Activated CD8-positive, alpha-beta T cell treated with anti-CD3 and anti-CD28 coated beads, Interleukin-2, amount 10 ng/mL, durations not matched to agents 7 days and 5 days (primary cell): ENCODE measurements around the gene APOBEC3F. TPM values are rescaled to one million over a fixed set of nuclear protein-coding genes. Genes with fewer than 3 reads are reported as not detected.
"Not testable (repeated sequence)": the region's sequence is repeated elsewhere in the genome, so short reads cannot be mapped to it uniquely, and the experiment has no call there.

Source experiments
- ATAC-seq: fragments of 150-1000 bp; cut with Tn5 transposase; one replicate; pipeline ENCODE4 v1.10.0; 2021; ENCODE audit warnings: moderate library complexity
- CTCF ChIA-PET: fragments of 350-600 bp; sonication (Branson Sonifier 250); formaldehyde crosslinking; loops from one replicate; lab custom pipeline; 2021; ENCODE audit warnings: antibody characterized with exemption; lab: Charles Lee
- POLR2A ChIA-PET: fragments of 350-600 bp; sonication (Branson Sonifier 250); formaldehyde crosslinking; loops from one replicate; lab custom pipeline; 2021; ENCODE audit warnings: antibody characterized with exemption; lab: Charles Lee
- DNase-seq: peaks from one replicate; pipeline ENCODE4 v3.0.0-alpha.2; 2020
- H3K27ac Mint-ChIP-seq: one replicate; pipeline ENCODE4 v1.8.0; 2021; ENCODE audit warnings: mild to moderate bottlenecking, mixed read lengths
- H3K27me3 Mint-ChIP-seq: one replicate; pipeline ENCODE4 v1.8.0; 2021; ENCODE audit warnings: low read depth, mixed read lengths
- H3K36me3 Mint-ChIP-seq: one replicate; pipeline ENCODE4 v1.8.0; 2021; ENCODE audit warnings: low read depth, mixed read lengths
- H3K4me1 Mint-ChIP-seq: one replicate; pipeline ENCODE4 v1.8.0; 2021; ENCODE audit warnings: low read depth, mixed read lengths
- H3K4me3 Mint-ChIP-seq: one replicate; pipeline ENCODE4 v1.8.0; 2021; ENCODE audit warnings: mild to moderate bottlenecking, mixed read lengths
- H3K9me3 Mint-ChIP-seq: one replicate; pipeline ENCODE4 v1.8.0; 2022; ENCODE audit warnings: mixed read lengths; ENCODE audit not compliant: insufficient read depth
- total RNA-seq, 2 experiments: library from RNA; stranded (reverse); gene quantifications; one replicate each; pipeline ENCODE4 v1.2.3, GENCODE V29; 2021

The APOBEC3F gene
- total RNA-seq, 2 experiments from 2014 or later = 43.1 to 48.8 TPM

GRCh38 chr22:39077026-39077840 lies 36.6 kb downstream of the APOBEC3F start, which contains the start of gene APOBEC3G:
Gene APOBEC3G (plus strand): TSS chr22:39077275. CDS start chr22:39077362, 87 bp downstream.
- peak; percentile 85 for DNase-seq
- ChIA-PET CTCF (interaction anchor here (0.6 to 2.4 kb wide), 5 partner anchors 12 to 241 kb away, joined by 3 to 7 read pairs (median 3); no protein-coding TSS in a partner anchor), POLR2A (interaction anchor here (0.6 to 1.0 kb wide), 4 partner anchors 13 to 48 kb away, joined by 3 to 5 read pairs (median 4); no protein-coding TSS in a partner anchor)
- Mint-ChIP-seq H3K27ac (peak within 1 kb of the TSS; percentile 91), H3K36me3 (peaks cover 44% of the 10 kb centered on the region), H3K4me1 (peaks cover 56% of the 10 kb centered on the region), H3K4me3 (peak within 1 kb of the TSS; percentile 95)
- peak; percentile 96 for ATAC-seq
- H3K9me3 Mint-ChIP-seq, H3K27me3 Mint-ChIP-seq: not testable (repeated sequence)

GRCh38 chr22:39077912-39078311 lies 37.2 kb downstream of the APOBEC3F start:
- ChIA-PET CTCF (interaction anchor here (1.1 to 2.4 kb wide), 4 partner anchors 12 to 241 kb away, joined by 3 to 7 read pairs (median 3); no protein-coding TSS in a partner anchor), POLR2A (interaction anchor here (0.7 to 1.4 kb wide), 5 partner anchors 12 to 47 kb away, joined by 3 to 5 read pairs (median 4); no protein-coding TSS in a partner anchor)
- DNase-seq, ATAC-seq, H3K9me3 Mint-ChIP-seq, H3K27me3 Mint-ChIP-seq: not testable (repeated sequence)
- Mint-ChIP-seq H3K4me3 (peak overlapping the region; percentile 95), H3K4me1 (peaks cover 61% of the 10 kb centered on the region), H3K36me3 (peaks cover 50% of the 10 kb centered on the region), H3K27ac (peak overlapping the region; percentile 91)

DNA sequence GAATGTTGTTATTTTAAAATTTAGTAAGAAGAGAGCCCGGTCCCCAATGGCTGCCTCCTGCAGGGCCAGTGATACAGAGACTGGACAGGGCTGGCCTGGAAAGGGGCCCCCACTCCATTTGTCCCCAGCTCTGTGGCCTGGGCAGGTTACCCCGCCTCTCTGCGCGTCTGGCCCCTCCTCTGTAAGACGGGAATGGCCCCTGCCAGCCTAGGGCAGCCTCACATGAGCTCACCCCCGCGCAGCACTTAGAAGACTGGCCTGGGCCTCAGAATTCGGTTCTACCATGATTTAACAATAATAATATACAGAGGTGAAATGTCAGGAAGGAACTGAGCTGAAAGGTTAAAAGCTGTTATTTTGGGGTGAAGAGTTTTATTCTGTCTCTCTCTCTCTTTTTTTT lies 37.7 kb downstream of the APOBEC3F start:
- Mint-ChIP-seq H3K27ac (peak overlapping the region; percentile 91), H3K4me1 (peaks cover 65% of the 10 kb centered on the region), H3K27me3 (no peaks in the 10 kb centered on the region), H3K36me3 (peaks cover 54% of the 10 kb centered on the region), H3K9me3 (no peaks in the 10 kb centered on the region), H3K4me3 (peak overlapping the region; percentile 95)
- POLR2A ChIA-PET = interaction anchor here (0.7 to 1.4 kb wide), 4 partner anchors 12 to 21 kb away, joined by 3 to 5 read pairs (median 4); no protein-coding TSS in a partner anchor
- CTCF ChIA-PET = interaction anchor here (0.7 to 2.4 kb wide), 5 partner anchors 11 to 240 kb away, joined by 3 to 7 read pairs (median 3); no protein-coding TSS in a partner anchor
- DNase-seq (no peak), ATAC-seq (no peak)

- DNase-seq, H3K27me3 Mint-ChIP-seq, H3K9me3 Mint-ChIP-seq, ATAC-seq: not testable (repeated sequence)
- peaks cover 69% of the 10 kb centered on the region for H3K4me1 Mint-ChIP-seq
- peaks cover 62% of the 10 kb centered on the region for H3K36me3 Mint-ChIP-seq
- peak overlapping the region; percentile 95 for H3K4me3 Mint-ChIP-seq
- ChIA-PET CTCF (interaction anchor here (0.7 to 2.1 kb wide), 2 partner anchors 10 to 72 kb away, joined by 3 to 6 read pairs; no protein-coding TSS in a partner anchor), POLR2A (interaction anchor here (1.0 to 1.4 kb wide), 2 partner anchors 16 to 20 kb away, joined by 3 to 4 read pairs; no protein-coding TSS in a partner anchor)
- peak overlapping the region; percentile 49 for H3K27ac Mint-ChIP-seq
These were observed 38.5 kb downstream of the APOBEC3F start for GRCh38 chr22:39079054-39079637.

DNA sequence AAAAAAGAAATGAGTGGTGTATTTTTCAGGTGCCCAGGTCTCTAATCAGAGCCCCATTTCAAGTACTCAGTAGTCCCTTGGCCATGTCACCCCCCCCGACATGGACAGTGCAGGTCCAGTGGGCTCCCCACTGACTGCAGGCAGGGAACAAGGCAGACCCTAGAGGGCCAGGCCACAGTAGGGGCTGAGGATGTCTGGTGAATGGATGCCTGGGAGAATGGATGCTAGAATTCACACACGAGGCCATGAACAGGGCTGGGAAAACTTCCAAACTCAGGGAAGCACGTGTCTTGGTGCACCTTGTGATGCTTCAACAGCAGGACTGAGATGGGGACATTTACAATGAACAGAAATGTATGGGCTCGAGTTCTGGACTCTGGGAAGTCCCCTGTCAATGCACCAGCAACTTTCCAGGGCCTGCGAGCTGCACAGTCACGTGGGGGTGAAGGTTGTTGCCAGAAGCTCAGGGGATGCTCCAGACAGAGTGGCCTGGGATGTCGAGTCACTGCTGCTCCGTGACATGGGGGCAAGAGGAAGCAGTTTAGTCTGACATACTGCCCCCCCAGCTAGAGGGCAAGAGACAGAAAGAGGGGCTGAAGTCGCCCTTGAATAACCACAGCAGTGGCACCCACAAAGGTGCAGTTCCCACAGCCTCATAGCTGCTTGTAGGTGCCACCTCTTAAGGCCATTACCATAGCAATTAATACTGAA lies 39.5 kb downstream of the APOBEC3F start:
- H3K4me1 Mint-ChIP-seq = peaks cover 69% of the 10 kb centered on the region
- no peak for ATAC-seq
- no peaks in the 10 kb centered on the region for H3K27me3 Mint-ChIP-seq
- ChIA-PET POLR2A (interaction anchor here (1.3 kb wide), 1 partner anchor 10 kb away, joined by 4 read pairs; no protein-coding TSS in a partner anchor), CTCF (interaction anchor here (1.0 to 2.1 kb wide), 3 partner anchors 9 to 210 kb away, joined by 3 to 6 read pairs (median 3); no protein-coding TSS in a partner anchor)
- H3K9me3 Mint-ChIP-seq = no peaks in the 10 kb centered on the region
- peaks cover 66% of the 10 kb centered on the region for H3K36me3 Mint-ChIP-seq
- no peak for DNase-seq
- peak overlapping the region; percentile 55 for H3K4me3 Mint-ChIP-seq
- H3K27ac Mint-ChIP-seq = peak overlapping the region; percentile 84

GRCh38 chr22:39081016-39081415 lies 40.4 kb downstream of the APOBEC3F start:
- H3K36me3 Mint-ChIP-seq = peaks cover 73% of the 10 kb centered on the region
- CTCF ChIA-PET = interaction anchor here (1.0 to 2.1 kb wide), 3 partner anchors 8 to 211 kb away, joined by 3 to 6 read pairs (median 3); no protein-coding TSS in a partner anchor
- H3K27me3 Mint-ChIP-seq = no peaks in the 10 kb centered on the region
- peak overlapping the region; percentile 84 for H3K27ac Mint-ChIP-seq
- peak overlapping the region; percentile 36 for H3K4me3 Mint-ChIP-seq
- ATAC-seq (no peak), DNase-seq (no peak)
- H3K9me3 Mint-ChIP-seq = no peaks in the 10 kb centered on the region
- H3K4me1 Mint-ChIP-seq = peaks cover 70% of the 10 kb centered on the region
- POLR2A ChIA-PET = interaction anchor here (1.3 kb wide), 1 partner anchor 9 kb away, joined by 4 read pairs; no protein-coding TSS in a partner anchor

DNA sequence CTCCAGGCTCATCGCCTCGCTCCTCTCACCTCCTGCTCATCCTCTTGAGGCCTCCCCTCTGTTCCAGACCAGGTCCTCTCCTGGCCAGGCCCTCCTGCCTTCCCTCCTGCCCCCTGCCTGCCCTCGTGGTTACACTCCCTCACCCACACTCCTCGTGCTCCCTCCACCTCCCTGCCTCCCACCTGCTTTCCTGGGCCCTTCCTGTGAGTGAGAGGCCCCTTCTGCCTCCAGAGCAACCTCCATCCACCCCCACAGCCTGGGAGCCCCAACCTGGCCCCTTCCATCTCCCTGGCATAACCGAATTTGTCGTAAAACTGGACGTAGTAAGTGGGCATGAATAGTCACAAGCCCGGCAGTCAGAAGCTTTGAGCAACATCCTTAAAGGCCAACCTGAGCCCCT lies 40.9 kb downstream of the APOBEC3F start:
- Mint-ChIP-seq H3K27ac (peak overlapping the region; percentile 84), H3K4me3 (peak overlapping the region; percentile 18), H3K36me3 (peaks cover 79% of the 10 kb centered on the region), H3K9me3 (no peaks in the 10 kb centered on the region), H3K27me3 (no peaks in the 10 kb centered on the region), H3K4me1 (peaks cover 71% of the 10 kb centered on the region)
- DNase-seq = no peak
- ChIA-PET CTCF (interaction anchor here (1.2 kb wide), 1 partner anchor 36 kb away, joined by 3 read pairs; no protein-coding TSS in a partner anchor), POLR2A (no interaction called here)
- no peak for ATAC-seq

GRCh38 chr22:39083212-39084165 lies 42.8 kb downstream of the APOBEC3F start:
- CTCF ChIA-PET = no interaction called here
- POLR2A ChIA-PET = no interaction called here
- ATAC-seq = no peak
- H3K27me3 Mint-ChIP-seq = no peaks in the 10 kb centered on the region
- H3K4me1 Mint-ChIP-seq = peaks cover 84% of the 10 kb centered on the region
- H3K27ac Mint-ChIP-seq = peak overlapping the region; percentile 84
- peaks cover 83% of the 10 kb centered on the region for H3K36me3 Mint-ChIP-seq
- H3K4me3 Mint-ChIP-seq = no peak overlapping the region
- no peaks in the 10 kb centered on the region for H3K9me3 Mint-ChIP-seq
- DNase-seq = no peak

DNA sequence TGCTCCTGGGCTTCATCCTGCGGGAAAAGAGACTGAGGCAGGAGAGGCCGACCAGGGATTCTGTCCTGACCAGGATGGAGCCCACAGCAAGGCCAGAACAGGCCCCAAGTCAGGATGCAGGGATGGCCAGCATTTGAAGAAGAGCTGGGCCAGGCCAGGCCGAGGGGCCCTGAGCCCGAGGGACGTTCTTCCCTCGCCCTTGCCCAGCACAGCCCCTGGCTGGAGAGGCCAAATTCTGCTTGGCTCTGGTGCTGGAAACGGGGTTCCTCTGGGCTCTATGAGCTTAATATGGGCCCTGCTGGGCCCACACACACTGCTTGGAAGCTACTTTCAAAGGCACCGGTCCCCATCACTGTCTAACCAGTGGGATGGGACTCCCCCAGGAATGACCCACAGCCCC lies 44.0 kb downstream of the APOBEC3F start:
- peaks cover 92% of the 10 kb centered on the region for H3K4me1 Mint-ChIP-seq
- no peak overlapping the region for H3K4me3 Mint-ChIP-seq
- ATAC-seq = no peak
- no peaks in the 10 kb centered on the region for H3K27me3 Mint-ChIP-seq
- H3K9me3 Mint-ChIP-seq = no peaks in the 10 kb centered on the region
- H3K27ac Mint-ChIP-seq = peak overlapping the region; percentile 60
- ChIA-PET CTCF (no interaction called here), POLR2A (interaction anchor here (0.7 to 1.4 kb wide), 3 partner anchors 13 to 307 kb away, joined by 3 to 4 read pairs (median 3); partner anchors contain the start of gene APOBEC3H)
- DNase-seq = no peak
- peaks cover 82% of the 10 kb centered on the region for H3K36me3 Mint-ChIP-seq

DNA sequence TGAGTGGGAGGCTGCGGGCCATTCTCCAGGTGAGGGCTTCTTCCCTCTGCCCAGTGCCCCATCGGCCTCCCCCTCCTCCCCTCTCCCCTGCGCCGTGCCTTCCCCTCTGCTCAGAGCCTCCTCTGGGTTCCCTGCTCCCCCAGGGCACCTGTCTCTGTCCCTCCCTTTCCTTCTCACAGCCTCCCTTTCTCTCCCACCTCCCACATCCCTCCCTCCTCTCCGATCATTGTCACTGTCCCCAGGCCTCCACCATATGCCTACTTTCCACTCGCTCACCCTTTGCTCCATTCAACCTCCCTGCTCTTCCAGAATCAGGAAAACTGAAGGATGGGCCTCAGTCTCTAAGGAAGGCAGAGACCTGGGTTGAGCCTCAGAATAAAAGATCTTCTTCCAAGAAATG lies 46.4 kb downstream of the APOBEC3F start:
- no peaks in the 10 kb centered on the region for H3K27me3 Mint-ChIP-seq
- POLR2A ChIA-PET = interaction anchor here (2.2 kb wide), 1 partner anchor 12 kb away, joined by 8 read pairs; no protein-coding TSS in a partner anchor
- peaks cover 76% of the 10 kb centered on the region for H3K36me3 Mint-ChIP-seq
- DNase-seq (no peak), ATAC-seq (no peak)
- CTCF ChIA-PET = no interaction called here
- peak overlapping the region; percentile 94 for H3K27ac Mint-ChIP-seq
- H3K9me3 Mint-ChIP-seq = no peaks in the 10 kb centered on the region
- peaks cover 94% of the 10 kb centered on the region for H3K4me1 Mint-ChIP-seq
- no peak overlapping the region for H3K4me3 Mint-ChIP-seq
